ENCODE measurements around the gene BCAM. TPM values are rescaled to one million over a fixed set of nuclear protein-coding genes. Genes with fewer than 3 reads are reported as not detected.

The BCAM gene
- total and polyA plus RNA-seq, 4 donors, result 43.1 to 161 (median 127) TPM

- Histone ChIP-seq H3K27ac (ENCODE audit: low read depth in 1 of 2, low read length in 2 of 2) (no peak overlapping the region), H3K4me3 (ENCODE audit: low read length in 2 of 2) (peak overlapping the region; percentile 67 to 97), H3K9me3 (ENCODE audit: control insufficient read depth, low read length) (no peaks in the 10 kb centered on the region), H3K4me1 (ENCODE audit: control insufficient read depth in 1 of 2, insufficient read depth in 2 of 2, low read length in 2 of 2) (no peaks in the 10 kb centered on the region), H3K36me3 (ENCODE audit: control insufficient read depth in 1 of 2, insufficient read depth in 2 of 2, low read length in 1 of 2) (peaks cover 0 to 1% of the 10 kb centered on the region in 2 donors), H3K27me3 (ENCODE audit: control insufficient read depth in 1 of 2, insufficient read depth in 2 of 2, low read length in 1 of 2) (no peaks in the 10 kb centered on the region)
- ATAC-seq (ENCODE audit: low FRiP score), result no peak
- WGBS, 2 donors, result 19 to 26% methylated on average over 13 of the region's 13 CpGs
- intact Hi-C loops (cut with DNase I), result no loop called here
- DNase-seq, result no peak
Measured at GRCh38 chr19:44810234-44811121, 1.6 kb downstream of the BCAM start.

GRCh38 chr19:44811122-44811419 lies 2.2 kb downstream of the BCAM start:
- ATAC-seq (ENCODE audit: low FRiP score), result no peak
- no peak overlapping the region for H3K4me3 ChIP-seq (ENCODE audit: low read length in 2 of 2)
- 75 to 78% methylated on average over 7 of the region's 7 CpGs for WGBS, 2 donors

GRCh38 chr19:44812142-44812718 lies 3.3 kb downstream of the BCAM start:
- intact Hi-C loops (cut with DNase I), result no loop called here
- Histone ChIP-seq H3K27me3 (ENCODE audit: control insufficient read depth in 1 of 2, insufficient read depth in 2 of 2, low read length in 1 of 2) (no peaks in the 10 kb centered on the region), H3K9me3 (ENCODE audit: control insufficient read depth, low read length) (no peaks in the 10 kb centered on the region), H3K36me3 (ENCODE audit: control insufficient read depth in 1 of 2, insufficient read depth in 2 of 2, low read length in 1 of 2) (peaks cover 0 to 1% of the 10 kb centered on the region in 2 donors), H3K27ac (ENCODE audit: low read depth in 1 of 2, low read length in 2 of 2) (no peak overlapping the region), H3K4me3 (ENCODE audit: low read length in 2 of 2) (no peak overlapping the region), H3K4me1 (ENCODE audit: control insufficient read depth in 1 of 2, insufficient read depth in 2 of 2, low read length in 2 of 2) (no peaks in the 10 kb centered on the region)
- 79 to 81% methylated on average over 28 of the region's 28 CpGs for WGBS, 2 donors
- no peak for DNase-seq
- no peak for ATAC-seq (ENCODE audit: low FRiP score)

More at GRCh38 chr19:44811122-44811419, 2.2 kb downstream of the BCAM start:
- intact Hi-C loops (cut with DNase I), result no loop called here
- peaks cover 0 to 1% of the 10 kb centered on the region in 2 donors for H3K36me3 ChIP-seq (ENCODE audit: control insufficient read depth in 1 of 2, insufficient read depth in 2 of 2, low read length in 1 of 2)
- no peak overlapping the region for H3K27ac ChIP-seq (ENCODE audit: low read depth in 1 of 2, low read length in 2 of 2)
- no peak for DNase-seq
- H3K9me3 ChIP-seq (ENCODE audit: control insufficient read depth, low read length), result no peaks in the 10 kb centered on the region
- no peaks in the 10 kb centered on the region for H3K4me1 ChIP-seq (ENCODE audit: control insufficient read depth in 1 of 2, insufficient read depth in 2 of 2, low read length in 2 of 2)
- no peaks in the 10 kb centered on the region for H3K27me3 ChIP-seq (ENCODE audit: control insufficient read depth in 1 of 2, insufficient read depth in 2 of 2, low read length in 1 of 2)

DNA sequence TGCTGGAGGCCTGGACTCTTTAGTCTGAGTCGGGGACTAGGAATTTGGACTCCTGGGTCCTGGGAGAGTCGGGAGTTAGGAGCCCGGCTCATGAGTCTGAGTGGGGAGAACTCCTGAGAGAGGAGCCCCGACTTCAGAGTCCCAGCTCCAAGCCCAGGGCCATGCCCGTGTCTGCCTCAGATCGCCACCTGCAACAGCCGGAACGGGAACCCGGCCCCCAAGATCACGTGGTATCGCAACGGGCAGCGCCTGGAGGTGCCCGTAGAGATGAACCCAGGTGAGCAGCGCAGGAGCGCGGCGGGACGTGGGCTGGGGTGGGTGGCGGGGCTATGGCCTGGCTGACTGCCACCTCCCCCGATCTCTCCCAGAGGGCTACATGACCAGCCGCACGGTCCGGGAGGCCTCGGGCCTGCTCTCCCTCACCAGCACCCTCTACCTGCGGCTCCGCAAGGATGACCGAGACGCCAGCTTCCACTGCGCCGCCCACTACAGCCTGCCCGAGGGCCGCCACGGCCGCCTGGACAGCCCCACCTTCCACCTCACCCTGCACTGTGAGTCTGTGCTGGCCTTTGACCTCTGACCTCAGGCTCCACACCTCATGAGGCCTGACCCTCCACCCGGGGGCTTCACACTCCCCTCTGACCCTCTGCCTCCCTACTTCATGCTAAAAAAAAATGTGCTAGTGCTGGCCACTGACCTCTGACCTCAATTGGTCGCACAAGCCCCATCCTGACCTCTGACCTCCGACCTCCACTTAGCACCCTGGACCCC lies 4.4 kb downstream of the BCAM start:
- 75 to 78% methylated on average over 36 to 38 of the region's 38 CpGs for WGBS, 2 donors
- Histone ChIP-seq H3K4me1 (ENCODE audit: control insufficient read depth in 1 of 2, insufficient read depth in 2 of 2, low read length in 2 of 2) (no peaks in the 10 kb centered on the region), H3K4me3 (ENCODE audit: low read length in 2 of 2) (no peak overlapping the region), H3K27ac (ENCODE audit: low read depth in 1 of 2, low read length in 2 of 2) (no peak overlapping the region), H3K27me3 (ENCODE audit: control insufficient read depth in 1 of 2, insufficient read depth in 2 of 2, low read length in 1 of 2) (no peaks in the 10 kb centered on the region), H3K9me3 (ENCODE audit: control insufficient read depth, low read length) (no peaks in the 10 kb centered on the region), H3K36me3 (ENCODE audit: control insufficient read depth in 1 of 2, insufficient read depth in 2 of 2, low read length in 1 of 2) (peaks cover 0 to 1% of the 10 kb centered on the region in 2 donors)
- DNase-seq, result no peak
- intact Hi-C loops (cut with DNase I), result no loop called here
- no peak for ATAC-seq (ENCODE audit: low FRiP score)

DNA sequence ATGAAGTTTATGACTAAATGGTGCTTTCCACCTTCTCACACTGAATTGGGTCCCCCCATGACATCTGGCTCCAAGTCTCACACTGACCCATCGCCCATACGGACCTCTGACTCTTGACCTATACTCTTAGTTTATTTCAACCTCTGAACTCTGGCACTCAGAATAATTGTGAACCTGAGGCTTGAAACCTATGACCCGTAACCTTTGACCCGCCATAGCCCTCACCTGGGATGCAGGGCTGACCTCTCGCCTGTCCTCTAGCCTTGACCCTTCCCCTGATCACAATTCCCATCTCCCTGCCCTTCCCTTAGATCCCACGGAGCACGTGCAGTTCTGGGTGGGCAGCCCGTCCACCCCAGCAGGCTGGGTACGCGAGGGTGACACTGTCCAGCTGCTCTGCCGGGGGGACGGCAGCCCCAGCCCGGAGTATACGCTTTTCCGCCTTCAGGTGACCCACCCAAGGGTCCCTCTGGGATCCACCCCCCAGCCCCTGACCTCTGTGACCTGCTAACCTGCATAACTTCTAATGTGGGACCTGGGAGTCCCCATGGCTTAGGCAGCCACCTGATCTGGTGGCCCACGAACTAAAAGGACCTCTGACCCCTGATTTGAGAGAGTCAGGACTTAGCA lies 5.1 kb downstream of the BCAM start:
- no peak for DNase-seq
- H3K9me3 ChIP-seq (ENCODE audit: control insufficient read depth, low read length), result no peaks in the 10 kb centered on the region
- H3K36me3 ChIP-seq (ENCODE audit: control insufficient read depth in 1 of 2, insufficient read depth in 2 of 2, low read length in 1 of 2), result peaks cover 0 to 1% of the 10 kb centered on the region in 2 donors
- no peak overlapping the region for H3K4me3 ChIP-seq (ENCODE audit: low read length in 2 of 2)
- no peaks in the 10 kb centered on the region for H3K4me1 ChIP-seq (ENCODE audit: control insufficient read depth in 1 of 2, insufficient read depth in 2 of 2, low read length in 2 of 2)
- ATAC-seq (ENCODE audit: low FRiP score), result no peak
- 84 to 86% methylated on average over 16 of the region's 16 CpGs for WGBS, 2 donors
- H3K27me3 ChIP-seq (ENCODE audit: control insufficient read depth in 1 of 2, insufficient read depth in 2 of 2, low read length in 1 of 2), result no peaks in the 10 kb centered on the region
- H3K27ac ChIP-seq (ENCODE audit: low read depth in 1 of 2, low read length in 2 of 2), result no peak overlapping the region
- intact Hi-C loops (cut with DNase I), result no loop called here

GRCh38 chr19:44814517-44814916 lies 5.6 kb downstream of the BCAM start:
- ATAC-seq (ENCODE audit: low FRiP score) (no peak), DNase-seq (no peak)
- Histone ChIP-seq H3K36me3 (ENCODE audit: control insufficient read depth in 1 of 2, insufficient read depth in 2 of 2, low read length in 1 of 2) (peaks cover 0 to 1% of the 10 kb centered on the region in 2 donors), H3K27me3 (ENCODE audit: control insufficient read depth in 1 of 2, insufficient read depth in 2 of 2, low read length in 1 of 2) (no peaks in the 10 kb centered on the region), H3K4me1 (ENCODE audit: control insufficient read depth in 1 of 2, insufficient read depth in 2 of 2, low read length in 2 of 2) (no peaks in the 10 kb centered on the region), H3K27ac (ENCODE audit: low read depth in 1 of 2, low read length in 2 of 2) (no peak overlapping the region), H3K4me3 (ENCODE audit: low read length in 2 of 2) (no peak overlapping the region), H3K9me3 (ENCODE audit: control insufficient read depth, low read length) (no peaks in the 10 kb centered on the region)
- 89 to 91% methylated on average over 17 of the region's 17 CpGs for WGBS, 2 donors
- intact Hi-C loops (cut with DNase I), result no loop called here

GRCh38 chr19:44816301-44816700 lies 7.4 kb downstream of the BCAM start:
- no peak for ATAC-seq (ENCODE audit: low FRiP score)
- intact Hi-C loops (cut with DNase I), result no loop called here
- Histone ChIP-seq H3K9me3 (ENCODE audit: control insufficient read depth, low read length) (no peaks in the 10 kb centered on the region), H3K36me3 (ENCODE audit: control insufficient read depth in 1 of 2, insufficient read depth in 2 of 2, low read length in 1 of 2) (peaks cover 0 to 1% of the 10 kb centered on the region in 2 donors), H3K4me3 (ENCODE audit: low read length in 2 of 2) (no peak overlapping the region), H3K27me3 (ENCODE audit: control insufficient read depth in 1 of 2, insufficient read depth in 2 of 2, low read length in 1 of 2) (no peaks in the 10 kb centered on the region), H3K27ac (ENCODE audit: low read depth in 1 of 2, low read length in 2 of 2) (no peak overlapping the region), H3K4me1 (ENCODE audit: control insufficient read depth in 1 of 2, insufficient read depth in 2 of 2, low read length in 2 of 2) (no peaks in the 10 kb centered on the region)
- DNase-seq, result no peak
- 80 to 81% methylated on average over 2 of the region's 2 CpGs for WGBS, 2 donors

GRCh38 chr19:44817725-44818465 lies 9.0 kb downstream of the BCAM start:
- no peaks in the 10 kb centered on the region for H3K4me1 ChIP-seq (ENCODE audit: control insufficient read depth in 1 of 2, insufficient read depth in 2 of 2, low read length in 2 of 2)
- H3K4me3 ChIP-seq (ENCODE audit: low read length in 2 of 2), result no peak overlapping the region
- WGBS, 2 donors, result 84 to 86% methylated on average over 8 of the region's 8 CpGs
- H3K36me3 ChIP-seq (ENCODE audit: control insufficient read depth in 1 of 2, insufficient read depth in 2 of 2, low read length in 1 of 2), result no peaks in the 10 kb centered on the region
- DNase-seq (no peak), ATAC-seq (ENCODE audit: low FRiP score) (no peak)
- intact Hi-C loops (cut with DNase I), result no loop called here
- no peak overlapping the region for H3K27ac ChIP-seq (ENCODE audit: low read depth in 1 of 2, low read length in 2 of 2)
- no peaks in the 10 kb centered on the region for H3K27me3 ChIP-seq (ENCODE audit: control insufficient read depth in 1 of 2, insufficient read depth in 2 of 2, low read length in 1 of 2)
- H3K9me3 ChIP-seq (ENCODE audit: control insufficient read depth, low read length), result no peaks in the 10 kb centered on the region

All from aorta (tissue), 5 donors.